Neural crest cell (in vitro differentiated cells): ENCODE measurements around the gene BSG. TPM values are rescaled to one million over a fixed set of nuclear protein-coding genes. Genes with fewer than 3 reads are reported as not detected.
"Not testable (repeated sequence)": the region's sequence is repeated elsewhere in the genome, so short reads cannot be mapped to it uniquely, and the experiment has no call there.

Experiments
- DNase-seq: peaks from one replicate; pipeline ENCODE4 v3.0.0; 2021; ENCODE audit warnings: low read depth, mixed read lengths, low spot score
- H3K27ac Mint-ChIP-seq: one replicate; pipeline ENCODE4 v1.8.0; 2021; ENCODE audit warnings: mild to moderate bottlenecking, mixed read lengths; ENCODE audit not compliant: unreplicated experiment
- H3K27me3 Mint-ChIP-seq: 2 replicates; pipeline ENCODE4 v1.8.0; 2021; ENCODE audit warnings: low read depth, mild to moderate bottlenecking, mixed read lengths
- H3K36me3 Mint-ChIP-seq: 2 replicates; pipeline ENCODE4 v1.8.0; 2021; ENCODE audit warnings: low read depth, mild to moderate bottlenecking, mixed read lengths
- H3K4me1 Mint-ChIP-seq: 2 replicates; pipeline ENCODE4 v1.8.0; 2021; ENCODE audit warnings: mixed read lengths
- H3K4me3 Mint-ChIP-seq: one replicate; pipeline ENCODE4 v1.8.0; 2021; ENCODE audit warnings: mild to moderate bottlenecking, mixed read lengths
- H3K9me3 Mint-ChIP-seq: 2 replicates; pipeline ENCODE4 v1.8.0; 2021; ENCODE audit warnings: mixed read lengths
- CTCF ChIP-seq: fragments of 200-600 bp; sonication (generic); conservative IDR thresholded peaks from 2 replicates; pipeline ENCODE4 v1.5.0; 2021; ENCODE audit warnings: antibody characterized with exemption, mild to moderate bottlenecking
- total RNA-seq: library from RNA; stranded (reverse); gene quantifications from 2 replicates; pipeline ENCODE4 v1.2.1, GENCODE V29; 2021

Gene BSG
- total RNA-seq, 1 donor from 2014 or later, result 613 TPM

- no peaks in the 10 kb centered on the region for H3K27me3 Mint-ChIP-seq
- H3K4me3 Mint-ChIP-seq, result no peak overlapping the region
- no peak for DNase-seq
- no peaks in the 10 kb centered on the region for H3K9me3 Mint-ChIP-seq
- no peak overlapping the region for H3K27ac Mint-ChIP-seq
- peaks cover 9% of the 10 kb centered on the region for H3K4me1 Mint-ChIP-seq
- TF ChIP-seq CTCF, result no peak
- peaks cover 7% of the 10 kb centered on the region for H3K36me3 Mint-ChIP-seq
These were observed 51.6 kb downstream of the BSG start for GRCh38 chr19:623974-624373.

GRCh38 chr19:624433-625109, 52.2 kb downstream of the BSG start:
- Mint-ChIP-seq H3K9me3 (no peaks in the 10 kb centered on the region), H3K4me1 (peaks cover 12% of the 10 kb centered on the region), H3K4me3 (no peak overlapping the region), H3K27me3 (no peaks in the 10 kb centered on the region), H3K27ac (no peak overlapping the region), H3K36me3 (peaks cover 8% of the 10 kb centered on the region)
- no peak for DNase-seq
- TF ChIP-seq CTCF, result no peak

- Mint-ChIP-seq H3K4me3 (peak overlapping the region; percentile 41), H3K27me3 (no peaks in the 10 kb centered on the region), H3K27ac (no peak overlapping the region), H3K36me3 (peaks cover 8% of the 10 kb centered on the region), H3K9me3 (no peaks in the 10 kb centered on the region), H3K4me1 (peaks cover 12% of the 10 kb centered on the region)
- no peak for TF ChIP-seq CTCF
- DNase-seq, result no peak
These were observed 52.9 kb downstream of the BSG start for GRCh38 chr19:625257-625656.

- not testable (repeated sequence) for H3K27ac Mint-ChIP-seq, H3K9me3 Mint-ChIP-seq, H3K27me3 Mint-ChIP-seq, H3K36me3 Mint-ChIP-seq, H3K4me3 Mint-ChIP-seq, DNase-seq
- H3K4me1 Mint-ChIP-seq, result peaks cover 12% of the 10 kb centered on the region
These were observed 54.2 kb downstream of the BSG start for GRCh38 chr19:626566-626965.

GRCh38 chr19:628168-628567, 55.8 kb downstream of the BSG start:
- peaks cover 8% of the 10 kb centered on the region for H3K36me3 Mint-ChIP-seq
- H3K27me3 Mint-ChIP-seq, result no peaks in the 10 kb centered on the region
- TF ChIP-seq CTCF, result peak; percentile 46
- no peak overlapping the region for H3K4me3 Mint-ChIP-seq
- H3K4me1 Mint-ChIP-seq, result peaks cover 12% of the 10 kb centered on the region
- H3K27ac Mint-ChIP-seq, result peak overlapping the region; percentile 83
- no peaks in the 10 kb centered on the region for H3K9me3 Mint-ChIP-seq
- no peak for DNase-seq

- not testable (repeated sequence) for H3K27me3 Mint-ChIP-seq, H3K27ac Mint-ChIP-seq, DNase-seq, H3K36me3 Mint-ChIP-seq, H3K9me3 Mint-ChIP-seq, H3K4me3 Mint-ChIP-seq
- peaks cover 22% of the 10 kb centered on the region for H3K4me1 Mint-ChIP-seq
These were observed 57.1 kb downstream of the BSG start for GRCh38 chr19:629515-629914.
